GM21528 (cell line): ENCODE measurements around the gene VTI1A.

Experiments
- ATAC-seq: cut with Tn5 transposase; IDR thresholded peaks from one replicate; pipeline ENCODE4 v1.9.1; 2021; ENCODE audit warnings: mild to moderate bottlenecking, moderate library complexity; ENCODE audit not compliant: unreplicated experiment, low FRiP score

The VTI1A gene

GRCh38 chr10:112797855-112798254 is 350.8 kb downstream of the VTI1A start:
- ATAC-seq, result no peak

- no peak for ATAC-seq
These were observed 352.0 kb downstream of the VTI1A start for GRCh38 chr10:112799038-112799437.

- no peak for ATAC-seq
These were observed 352.9 kb downstream of the VTI1A start for GRCh38 chr10:112799726-112800510.

GRCh38 chr10:112801004-112801403 is 354.0 kb downstream of the VTI1A start:
- ATAC-seq, result no peak

- no peak for ATAC-seq
These were observed 354.7 kb downstream of the VTI1A start for GRCh38 chr10:112801748-112802147.

- no peak for ATAC-seq
These were observed 355.5 kb downstream of the VTI1A start for GRCh38 chr10:112802411-112803022.

GRCh38 chr10:112803961-112804401 is 357.0 kb downstream of the VTI1A start:
- no peak for ATAC-seq

- no peak for ATAC-seq
These were observed 358.2 kb downstream of the VTI1A start for GRCh38 chr10:112805254-112805590.

GRCh38 chr10:112805701-112806100 is 358.7 kb downstream of the VTI1A start:
- no peak for ATAC-seq

- ATAC-seq, result no peak
These were observed 360.0 kb downstream of the VTI1A start for GRCh38 chr10:112807013-112807412.

- ATAC-seq, result no peak
These were observed 362.7 kb downstream of the VTI1A start for GRCh38 chr10:112809736-112810135.

- no peak for ATAC-seq
These were observed 363.7 kb downstream of the VTI1A start for GRCh38 chr10:112810711-112811151.

- no peak for ATAC-seq
These were observed 364.9 kb downstream of the VTI1A start for GRCh38 chr10:112811741-112812551.

- ATAC-seq, result no peak
These were observed 365.6 kb downstream of the VTI1A start for GRCh38 chr10:112812586-112812985.

- no peak for ATAC-seq
These were observed 367.0 kb downstream of the VTI1A start for GRCh38 chr10:112813866-112814591.

- ATAC-seq, result no peak
These were observed 368.4 kb downstream of the VTI1A start for GRCh38 chr10:112815269-112816032.

GRCh38 chr10:112816033-112816430 is 369.0 kb downstream of the VTI1A start:
- no peak for ATAC-seq

GRCh38 chr10:112816891-112817290 is 369.9 kb downstream of the VTI1A start:
- ATAC-seq, result no peak

GRCh38 chr10:112817981-112818777 is 371.2 kb downstream of the VTI1A start:
- no peak for ATAC-seq
